Keratinocyte (primary cell): ENCODE results near the gene OPRL1.

ENCODE experiments used
- CTCF ChIP-seq, 3 experiments: IDR thresholded peaks in 1 of 3; conservative IDR thresholded peaks in 1 of 3; optimal IDR thresholded peaks in 1 of 3; 2 replicates in 2 of 3; 3 replicates in 1 of 3; pipeline versions ENCODE3 to v1.5.1; 2011; ENCODE audit warnings: low read length in 3 of 3, mild to moderate bottlenecking in 3 of 3, moderate library complexity in 2 of 3, control low read depth in 1 of 3, inconsistent platforms in 1 of 3; ENCODE audit not compliant: insufficient read depth in 2 of 3; ENCODE audit errors: extremely low read depth in 1 of 3
- EZH2 ChIP-seq: IDR thresholded peaks from one replicate; pipeline ENCODE4 v1.6.1; 2012; ENCODE audit warnings: inconsistent platforms, mild to moderate bottlenecking, low read length, moderate library complexity

DNA sequence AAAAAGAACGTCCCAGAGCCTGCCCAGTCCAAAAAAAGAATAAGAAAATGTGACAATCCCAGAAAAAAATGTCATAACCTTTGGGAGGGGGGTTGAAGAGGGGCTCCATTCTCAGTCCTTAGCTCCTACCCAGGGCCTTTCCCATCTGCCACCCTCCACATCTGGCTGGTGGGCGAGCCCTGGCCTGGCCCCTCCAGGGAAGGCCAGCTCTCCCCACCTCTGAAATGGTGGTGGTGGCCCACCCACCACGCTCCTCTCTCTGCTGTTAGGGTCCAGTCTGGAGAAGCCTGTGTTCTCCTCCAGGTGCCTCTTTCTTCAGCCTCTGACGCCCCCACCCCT, 979 bp upstream of the OPRL1 start:
- TF ChIP-seq CTCF (optimal IDR thresholded peaks at IDR 0.05 in 1 of 3, IDR thresholded peaks at IDR 0.05 in 1 of 3, conservative IDR thresholded peaks at IDR 0.05 in 1 of 3; ENCODE audit: extremely low read depth in 1 of 3, insufficient read depth in 2 of 3, low read length in 3 of 3) (no peak), EZH2 (no peak)
